ENCODE results near the gene ECI1. TPM values are rescaled to one million over a fixed set of nuclear protein-coding genes. Genes with fewer than 3 reads are reported as not detected.

ECI1 gene
- total RNA-seq, 4 donors from 2014 or later: 104 to 208 (median 169) TPM

DNA sequence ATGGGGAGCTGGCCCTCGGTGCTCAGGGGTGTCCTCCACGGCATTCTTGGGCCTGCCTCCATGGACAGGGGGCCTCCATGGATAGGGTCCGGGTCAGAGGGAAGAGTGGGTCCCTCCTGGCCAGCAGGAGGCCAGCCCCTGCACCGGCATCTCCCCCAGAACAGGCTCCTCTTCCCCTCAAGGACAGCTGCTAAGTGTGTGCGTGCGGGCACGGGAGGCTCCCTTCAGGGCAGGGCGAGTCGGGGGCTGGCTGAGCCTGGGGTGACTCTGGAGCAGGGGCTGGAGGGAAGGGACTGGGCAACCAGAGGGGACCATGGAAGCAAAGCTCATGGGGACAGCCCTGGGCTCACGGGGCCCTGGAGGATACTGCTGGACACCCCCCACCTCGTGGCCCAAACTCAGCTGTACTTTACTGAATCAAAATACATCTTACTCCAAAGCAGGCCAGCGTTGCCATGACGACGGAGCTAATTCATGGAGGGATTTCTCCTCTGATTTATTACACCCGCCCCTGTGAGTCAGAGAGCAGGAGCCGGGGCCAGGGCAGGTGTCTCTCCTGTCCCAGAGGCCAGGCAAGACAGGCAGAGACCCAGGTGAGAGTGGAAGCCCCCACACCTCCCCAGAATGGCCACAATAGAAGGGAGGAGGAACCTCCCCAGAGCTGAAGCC is 57.1 kb downstream of the ECI1 start:
- Histone ChIP-seq H3K9me3 (no peaks in the 10 kb centered on the region), H3K36me3 (no peaks in the 10 kb centered on the region), H3K27me3 (no peaks in the 10 kb centered on the region), H3K4me1 (peaks cover 10 to 13% of the 10 kb centered on the region in 2 donors), H3K27ac (no peak overlapping the region), H3K4me3 (replicated peaks in 1 of 3) (no peak overlapping the region)
- no peak for DNase-seq
- no peak for TF ChIP-seq POLR2A (IDR thresholded peaks at IDR 0.05)
- TF ChIP-seq, protein P1, sequence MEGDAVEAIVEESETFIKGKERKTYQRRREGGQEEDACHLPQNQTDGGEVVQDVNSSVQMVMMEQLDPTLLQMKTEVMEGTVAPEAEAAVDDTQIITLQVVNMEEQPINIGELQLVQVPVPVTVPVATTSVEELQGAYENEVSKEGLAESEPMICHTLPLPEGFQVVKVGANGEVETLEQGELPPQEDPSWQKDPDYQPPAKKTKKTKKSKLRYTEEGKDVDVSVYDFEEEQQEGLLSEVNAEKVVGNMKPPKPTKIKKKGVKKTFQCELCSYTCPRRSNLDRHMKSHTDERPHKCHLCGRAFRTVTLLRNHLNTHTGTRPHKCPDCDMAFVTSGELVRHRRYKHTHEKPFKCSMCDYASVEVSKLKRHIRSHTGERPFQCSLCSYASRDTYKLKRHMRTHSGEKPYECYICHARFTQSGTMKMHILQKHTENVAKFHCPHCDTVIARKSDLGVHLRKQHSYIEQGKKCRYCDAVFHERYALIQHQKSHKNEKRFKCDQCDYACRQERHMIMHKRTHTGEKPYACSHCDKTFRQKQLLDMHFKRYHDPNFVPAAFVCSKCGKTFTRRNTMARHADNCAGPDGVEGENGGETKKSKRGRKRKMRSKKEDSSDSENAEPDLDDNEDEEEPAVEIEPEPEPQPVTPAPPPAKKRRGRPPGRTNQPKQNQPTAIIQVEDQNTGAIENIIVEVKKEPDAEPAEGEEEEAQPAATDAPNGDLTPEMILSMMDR (IDR thresholded peaks at IDR 0.05): no peak
- 68 to 73% methylated on average over 6 to 9 of the region's 16 CpGs for WGBS, 2 donors
- intact Hi-C loops (cut with DNase I): loop anchor here (10.0 kb wide), 1 partner anchor 231 kb away; the partner anchor contains the start of gene CCNF

GRCh38 chr16:2191446-2191706 is 60.0 kb downstream of the ECI1 start:
- H3K4me1 ChIP-seq: peaks cover 10 to 13% of the 10 kb centered on the region in 2 donors
- intact Hi-C loops (cut with DNase I): loop anchor here (10.0 kb wide), 1 partner anchor 233 kb away; the partner anchor contains the start of gene CCNF
- no peak for DNase-seq
- no peaks in the 10 kb centered on the region for H3K9me3 ChIP-seq
- TF ChIP-seq, protein P1 (IDR thresholded peaks at IDR 0.05): no peak
- no peak for TF ChIP-seq POLR2A (IDR thresholded peaks at IDR 0.05)
- H3K4me3 ChIP-seq (replicated peaks in 1 of 3): no peak overlapping the region
- no peaks in the 10 kb centered on the region for H3K27me3 ChIP-seq
- no peak overlapping the region for H3K27ac ChIP-seq
- H3K36me3 ChIP-seq: no peaks in the 10 kb centered on the region
- WGBS, 2 donors: 89 to 91% methylated on average over 8 to 9 of the region's 11 CpGs

- Histone ChIP-seq H3K36me3 (no peaks in the 10 kb centered on the region), H3K4me1 (peaks cover 10% of the 10 kb centered on the region in 2 donors), H3K4me3 (replicated peaks in 1 of 3) (no peak overlapping the region), H3K9me3 (no peaks in the 10 kb centered on the region), H3K27me3 (no peaks in the 10 kb centered on the region), H3K27ac (no peak overlapping the region)
- WGBS, 2 donors: 81 to 86% methylated on average over 17 to 18 of the region's 25 CpGs
- intact Hi-C loops (cut with DNase I): loop anchor here (10.0 kb wide), 1 partner anchor 234 kb away; the partner anchor contains the start of gene CCNF
- DNase-seq: no peak
- no peak for TF ChIP-seq POLR2A (IDR thresholded peaks at IDR 0.05)
- TF ChIP-seq, protein P1 (IDR thresholded peaks at IDR 0.05): no peak
Observed at GRCh38 chr16:2190659-2191445, 60.5 kb downstream of the ECI1 start.

DNA sequence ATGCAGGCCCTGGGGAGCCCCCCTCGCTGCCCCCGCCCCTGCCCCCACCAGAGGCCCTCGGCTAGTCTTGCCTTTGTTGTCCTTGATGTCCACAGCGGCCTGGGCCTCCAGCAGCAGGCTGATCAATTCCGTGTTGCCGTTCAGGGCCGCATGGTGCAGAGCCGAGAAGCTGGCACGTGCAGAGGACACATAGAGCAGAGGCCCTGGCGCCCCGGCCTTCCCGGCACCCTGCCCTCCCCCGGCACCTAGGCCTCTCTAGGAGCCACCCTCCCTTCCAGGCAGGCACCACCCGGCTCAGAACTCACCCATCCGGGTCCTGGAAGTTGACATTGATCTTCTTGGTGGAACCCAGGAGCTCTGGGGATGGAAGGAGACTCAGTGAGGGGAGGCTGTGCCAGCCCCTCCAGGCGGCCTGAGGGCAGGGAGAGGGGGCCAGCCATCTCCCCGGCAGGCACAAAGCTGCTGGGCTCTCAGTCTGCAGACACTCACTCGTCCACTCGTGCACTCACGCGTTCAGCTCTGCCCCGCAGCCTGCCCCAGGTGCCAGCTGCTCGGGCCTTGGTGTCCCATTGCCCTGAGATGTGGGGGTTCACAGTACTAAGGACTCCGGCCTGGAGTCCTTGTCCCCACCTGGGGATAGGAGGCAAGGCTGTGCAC is 61.3 kb downstream of the ECI1 start:
- no peak for DNase-seq
- 83 to 86% methylated on average over 7 to 15 of the region's 24 CpGs for WGBS, 2 donors

More for the DNA sequence above, 61.3 kb downstream of the ECI1 start:
- H3K4me3 ChIP-seq (replicated peaks in 1 of 3): no peak overlapping the region
- no peaks in the 10 kb centered on the region for H3K9me3 ChIP-seq
- H3K27me3 ChIP-seq: no peaks in the 10 kb centered on the region
- no peak overlapping the region for H3K27ac ChIP-seq
- peaks cover 2 to 3% of the 10 kb centered on the region in 2 donors for H3K4me1 ChIP-seq
- TF ChIP-seq, protein P1 (IDR thresholded peaks at IDR 0.05): no peak
- TF ChIP-seq POLR2A (IDR thresholded peaks at IDR 0.05): no peak
- intact Hi-C loops (cut with DNase I): loop anchor here (10.0 kb wide), 1 partner anchor 235 kb away; the partner anchor contains the start of gene CCNF
- H3K36me3 ChIP-seq: no peaks in the 10 kb centered on the region

MicroRNA genes within 50 kb of the gene (microRNA counts, 767-probe panel; counts per million panel counts)
- microRNA hsa-miR-940: 0 counts per million in 2 donors

Small RNAs within 50 kb of the gene (microRNA-seq; reads per million reads assigned to microRNA genes)
- not detected for gene MIR3677
- gene MIR4717: not detected

Small RNAs within 50 kb of the gene (small RNA-seq; reads per million reads assigned to genes)
- not detected for gene MIR3677
- not detected for gene MIR4717

Other genes starting within 250 kb of the ECI1 start
- 10 to 100 TPM; 19.0 to 38.4 (median 27.4) TPM for gene ZNF598, start 241.8 kb downstream of the ECI1 start, total RNA-seq
- under 1 TPM in 2 of 4 donors, not detected in 2; 0.54 to 0.63 TPM for gene NPW, start 231.8 kb downstream of the ECI1 start, total RNA-seq
- gene NHERF2, start 224.7 kb downstream of the ECI1 start, total RNA-seq: 100 to 1,000 TPM in 1 of 4 donors, 10 to 100 TPM in 3; 73.8 to 146 (median 81.6) TPM
- 10 to 100 TPM in 3 of 4 donors, 1 to 10 TPM in 1; 6.1 to 38.7 (median 25.0) TPM for gene NTHL1, start 203.8 kb downstream of the ECI1 start, total RNA-seq
- 100 to 1,000 TPM; 101 to 148 (median 109) TPM for gene TSC2, start 203.6 kb downstream of the ECI1 start, total RNA-seq
- 100 to 1,000 TPM in 1 of 4 donors, 10 to 100 TPM in 3; 66.9 to 153 (median 87.7) TPM for gene PKD1, start 115.7 kb downstream of the ECI1 start, total RNA-seq
- gene RAB26, start 103.0 kb downstream of the ECI1 start, total RNA-seq: 1 to 10 TPM in 1 of 4 donors, under 1 TPM in 2, not detected in 1; 0.40 to 1.6 (median 0.89) TPM
- 10 to 100 TPM; 27.7 to 51.9 (median 41.5) TPM for gene TRAF7, start 95.8 kb downstream of the ECI1 start, total RNA-seq
- gene CASKIN1, start 55.0 kb downstream of the ECI1 start, total RNA-seq: 1 to 10 TPM in 1 of 4 donors, under 1 TPM in 3; 0.13 to 1.2 (median 0.40) TPM
- 10 to 100 TPM; 61.0 to 95.6 (median 63.1) TPM for gene MLST8, start 46.1 kb downstream of the ECI1 start, total RNA-seq
- gene BRICD5, start 40.7 kb downstream of the ECI1 start, total RNA-seq: 10 to 100 TPM in 2 of 4 donors, 1 to 10 TPM in 2; 3.8 to 44.6 (median 12.0) TPM
- gene PGP, start 36.7 kb downstream of the ECI1 start, total RNA-seq: 10 to 100 TPM; 13.4 to 44.0 (median 28.8) TPM
- gene E4F1, start 28.0 kb downstream of the ECI1 start, total RNA-seq: 10 to 100 TPM; 35.3 to 55.7 (median 41.3) TPM
- gene DNASE1L2, start 15.1 kb downstream of the ECI1 start, total RNA-seq: 1 to 10 TPM in 3 of 4 donors, under 1 TPM in 1; 0.88 to 4.5 (median 1.4) TPM
- gene RNPS1, start 16.5 kb upstream of the ECI1 start, total RNA-seq: 100 to 1,000 TPM; 127 to 158 (median 141) TPM
- gene ABCA3, start 89.1 kb upstream of the ECI1 start, total RNA-seq: 10 to 100 TPM; 36.5 to 66.7 (median 60.4) TPM
- 1 to 10 TPM; 1.2 to 2.5 (median 1.8) TPM for gene CCNF, start 177.9 kb upstream of the ECI1 start, total RNA-seq
- under 1 TPM in 2 of 4 donors, not detected in 2; 0.83 to 0.96 TPM for gene TEDC2, start 208.5 kb upstream of the ECI1 start, total RNA-seq
- under 1 TPM in 3 of 4 donors, not detected in 1; 0.13 to 0.63 (median 0.56) TPM for gene NTN3, start 219.7 kb upstream of the ECI1 start, total RNA-seq
- gene TBC1D24, start 223.5 kb upstream of the ECI1 start, total RNA-seq: 10 to 100 TPM; 15.9 to 32.3 (median 21.8) TPM